Activated naive CD4-positive, alpha-beta T cell treated with anti-CD3 and anti-CD28 coated beads, Interleukin-2, amount 10 ng/mL, durations not matched to agents 5 hours and 36 hours (primary cell): ENCODE results near the gene NKX3-2. TPM values are rescaled to one million over a fixed set of nuclear protein-coding genes. Genes with fewer than 3 reads are reported as not detected.

Source experiments
- total RNA-seq, 2 experiments: library from RNA; stranded (reverse); gene quantifications; one replicate each; pipeline ENCODE4 v1.2.3, GENCODE V29; 2021

The NKX3-2 gene
- total RNA-seq: not detected

DNA sequence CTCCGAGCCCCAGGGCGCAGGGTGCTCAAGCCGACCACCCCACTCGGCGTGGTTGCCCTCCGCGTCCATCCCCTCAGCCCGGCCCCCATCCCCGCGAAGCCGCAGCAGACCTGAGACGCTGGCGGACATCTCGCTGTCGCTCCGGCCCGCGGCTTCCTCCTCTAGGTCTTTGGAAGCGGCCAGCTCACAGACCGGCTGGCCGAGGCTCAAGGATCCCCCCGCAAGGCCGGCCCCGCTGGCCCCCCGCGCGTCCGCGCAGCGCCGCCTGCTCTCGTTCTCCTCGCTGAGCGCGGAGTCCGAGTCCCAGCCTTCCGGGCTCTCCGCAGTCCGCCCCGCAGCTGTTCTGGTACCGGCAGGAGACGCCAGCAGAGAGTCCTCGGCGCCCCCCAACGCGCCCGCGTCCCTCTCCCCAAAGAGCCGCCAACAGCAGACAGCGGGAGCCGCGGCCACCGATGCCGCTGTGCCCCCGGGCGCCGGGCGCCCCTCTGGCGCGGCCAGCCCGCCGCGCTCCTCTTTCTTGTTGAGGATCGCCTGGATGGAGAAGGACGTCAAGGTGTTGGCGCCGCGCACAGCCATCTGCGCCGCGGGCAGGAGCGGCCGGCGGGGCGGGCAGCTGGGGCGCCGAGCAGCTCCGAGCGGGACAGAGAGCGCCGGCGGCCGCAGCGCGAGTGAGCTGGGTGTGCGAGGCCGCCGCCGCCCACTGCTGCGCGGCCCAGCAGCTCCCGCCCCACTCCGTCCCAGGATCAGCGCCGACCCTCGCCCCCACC lies at the start of gene NKX3-2:
TSS of gene NKX3-2 (minus strand) at position 670 of the 767 bp plus-strand sequence. CDS start at position 576, 94 bp downstream.

Other genes starting within 250 kb of the NKX3-2 start
- 10 to 100 TPM; 14.2 TPM for gene RAB28, start 60.2 kb downstream of the NKX3-2 start, total RNA-seq
- 10 to 100 TPM; 41.5 to 42.6 TPM for gene BOD1L1, start 83.2 kb upstream of the NKX3-2 start, total RNA-seq